CD4-positive, CD25-positive, alpha-beta regulatory T cell (primary cell): ENCODE data around the gene TSPAN15. TPM values are rescaled to one million over a fixed set of nuclear protein-coding genes. Genes with fewer than 3 reads are reported as not detected.
"Not testable (repeated sequence)": the region's sequence is repeated elsewhere in the genome, so short reads cannot be mapped to it uniquely, and the experiment has no call there.

Source experiments
- ATAC-seq, 2 donors: fragments of 150-1000 bp; cut with Tn5 transposase; one replicate each; pipeline ENCODE4 v1.10.0; 2021; ENCODE audit warnings: low read depth in 2 of 2, moderate number of reproducible peaks in 2 of 2, moderate library complexity in 1 of 2
- DNase-seq, 3 donors: peaks; one replicate each; pipeline versions ENCODE4 v3.0.0 to v3.0.0-alpha.2; 2012 to 2022; ENCODE audit warnings: mixed read lengths in 1 of 3
- H3K27ac ChIP-seq: one replicate; pipeline ENCODE4 v1.7.0; 2013; ENCODE audit warnings: mild to moderate bottlenecking, low read length; ENCODE audit not compliant: insufficient read depth, poor library complexity, severe bottlenecking
- H3K27me3 ChIP-seq: one replicate; pipeline ENCODE4 v1.7.0; 2013; ENCODE audit warnings: low read length; ENCODE audit not compliant: control insufficient read depth, insufficient read depth
- H3K36me3 ChIP-seq: one replicate; pipeline ENCODE4 v1.7.0; 2013; ENCODE audit warnings: mild to moderate bottlenecking, low read length, moderate library complexity; ENCODE audit not compliant: control insufficient read depth, insufficient read depth
- H3K4me1 ChIP-seq: 2 replicates; pipeline ENCODE4 v1.7.0; 2013; ENCODE audit warnings: mild to moderate bottlenecking, low read length; ENCODE audit not compliant: insufficient read depth, control insufficient read depth, poor library complexity, severe bottlenecking
- H3K4me3 ChIP-seq: one replicate; pipeline ENCODE4 v1.7.0; 2013; ENCODE audit warnings: low read depth, mild to moderate bottlenecking, low read length, moderate library complexity
- H3K9me3 ChIP-seq, 2 experiments: 1 replicate in 1 of 2; 2 replicates in 1 of 2; pipeline ENCODE4 v1.7.0; 2013; ENCODE audit warnings: low read length in 2 of 2, mild to moderate bottlenecking in 1 of 2, moderate library complexity in 1 of 2; ENCODE audit not compliant: control insufficient read depth in 2 of 2
- H3K27ac Mint-ChIP-seq, 3 donors: one replicate each; pipeline ENCODE4 v1.8.0; 2020 to 2022; ENCODE audit warnings: mild to moderate bottlenecking in 3 of 3, mixed read lengths in 3 of 3, moderate library complexity in 2 of 3
- H3K27me3 Mint-ChIP-seq: one replicate; pipeline ENCODE4 v1.8.0; 2022; ENCODE audit warnings: mild to moderate bottlenecking, mixed read lengths
- H3K36me3 Mint-ChIP-seq: one replicate; pipeline ENCODE4 v1.8.0; 2020; ENCODE audit warnings: mixed read lengths
- H3K4me1 Mint-ChIP-seq, 4 donors: one replicate each; pipeline ENCODE4 v1.8.0; 2020 to 2022; ENCODE audit warnings: mixed read lengths in 4 of 4, mild to moderate bottlenecking in 1 of 4
- H3K4me3 Mint-ChIP-seq, 4 donors: one replicate each; pipeline ENCODE4 v1.8.0; 2020 to 2022; ENCODE audit warnings: mild to moderate bottlenecking in 4 of 4, mixed read lengths in 4 of 4, moderate library complexity in 3 of 4
- H3K9me3 Mint-ChIP-seq, 7 donors: one replicate each; pipeline ENCODE4 v1.8.0; 2020 to 2022; ENCODE audit warnings: mixed read lengths in 7 of 7, mild to moderate bottlenecking in 3 of 7, moderate library complexity in 2 of 7
- polyA plus RNA-seq, 4 donors: library from polyadenylated mRNA; unstranded; fragments of 300-500 nt; fragmentation: Illumina TruSeq; gene quantifications; one replicate each; pipeline ENCODE4 v1.2.3, GENCODE V29; 2021
- total RNA-seq: library from RNA; stranded (reverse); gene quantifications from one replicate; pipeline ENCODE4 v1.2.3, GENCODE V29; 2022

The TSPAN15 gene
- total and polyA plus RNA-seq, 5 donors from 2014 or later = 1.5 to 6.0 (median 3.4) TPM

- no peak for ATAC-seq
- no peak for DNase-seq
- Mint-ChIP-seq H3K4me3 (no peak overlapping the region), H3K9me3 (no peaks in the 10 kb centered on the region), H3K27ac (no peak overlapping the region), H3K36me3 (no peaks in the 10 kb centered on the region), H3K4me1 (peaks cover 0 to 5% (median 0%) of the 10 kb centered on the region in 4 donors), H3K27me3 (peaks cover 40% of the 10 kb centered on the region)
- H3K36me3 ChIP-seq = no peaks in the 10 kb centered on the region
- no peaks in the 10 kb centered on the region for H3K4me1 ChIP-seq
- H3K27me3 ChIP-seq = peaks cover 16% of the 10 kb centered on the region
- no peak overlapping the region for H3K4me3 ChIP-seq
- H3K9me3 ChIP-seq = no peaks in the 10 kb centered on the region
- H3K27ac ChIP-seq = no peak overlapping the region
Observed at GRCh38 chr10:69516796-69517195, 65.5 kb downstream of the TSPAN15 start.

GRCh38 chr10:69517271-69517848, 66.1 kb downstream of the TSPAN15 start:
- ATAC-seq = no peak
- H3K27ac Mint-ChIP-seq = no peak overlapping the region
- H3K9me3 Mint-ChIP-seq = no peaks in the 10 kb centered on the region
- Histone ChIP-seq H3K4me3 (no peak overlapping the region), H3K27ac (no peak overlapping the region), H3K4me1 (no peaks in the 10 kb centered on the region), H3K27me3 (peaks cover 16% of the 10 kb centered on the region), H3K9me3 (no peaks in the 10 kb centered on the region), H3K36me3 (no peaks in the 10 kb centered on the region)
- H3K4me1 Mint-ChIP-seq = peaks cover 0 to 5% (median 0%) of the 10 kb centered on the region in 4 donors
- no peak overlapping the region for H3K4me3 Mint-ChIP-seq
- H3K27me3 Mint-ChIP-seq = peaks cover 35% of the 10 kb centered on the region
- no peak for DNase-seq
- H3K36me3 Mint-ChIP-seq = no peaks in the 10 kb centered on the region

DNA sequence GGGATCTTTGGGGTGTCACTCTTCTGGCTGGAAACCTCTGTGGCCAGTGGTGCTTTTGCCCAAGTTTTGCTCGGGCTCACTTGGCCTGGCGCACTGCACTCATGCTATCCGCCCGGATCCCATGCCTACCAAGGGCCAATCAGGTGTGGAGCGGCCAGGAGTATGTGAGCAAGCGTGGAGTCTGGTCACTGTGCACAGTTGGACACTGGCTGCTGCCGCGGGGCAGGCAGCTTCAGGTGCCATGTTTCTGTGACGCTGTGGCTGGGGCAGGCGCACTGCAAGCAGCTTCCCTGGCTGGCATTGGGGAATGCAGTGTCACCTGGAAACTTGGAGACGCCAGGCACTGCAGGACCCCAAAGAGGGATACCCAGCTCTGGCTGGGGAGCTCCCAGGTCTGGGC, 76.7 kb downstream of the TSPAN15 start:
- ATAC-seq (no peak), DNase-seq (no peak)
- peaks cover 32% of the 10 kb centered on the region for H3K27me3 Mint-ChIP-seq
- Histone ChIP-seq H3K9me3 (no peaks in the 10 kb centered on the region), H3K4me1 (no peaks in the 10 kb centered on the region), H3K27ac (no peak overlapping the region), H3K27me3 (no peaks in the 10 kb centered on the region), H3K36me3 (no peaks in the 10 kb centered on the region), H3K4me3 (no peak overlapping the region)
- H3K4me1 Mint-ChIP-seq = no peaks in the 10 kb centered on the region
- H3K4me3 Mint-ChIP-seq = no peak overlapping the region
- no peak overlapping the region for H3K27ac Mint-ChIP-seq
- no peaks in the 10 kb centered on the region for H3K36me3 Mint-ChIP-seq
- peaks cover 0 to 4% (median 0%) of the 10 kb centered on the region in 7 donors for H3K9me3 Mint-ChIP-seq

DNA sequence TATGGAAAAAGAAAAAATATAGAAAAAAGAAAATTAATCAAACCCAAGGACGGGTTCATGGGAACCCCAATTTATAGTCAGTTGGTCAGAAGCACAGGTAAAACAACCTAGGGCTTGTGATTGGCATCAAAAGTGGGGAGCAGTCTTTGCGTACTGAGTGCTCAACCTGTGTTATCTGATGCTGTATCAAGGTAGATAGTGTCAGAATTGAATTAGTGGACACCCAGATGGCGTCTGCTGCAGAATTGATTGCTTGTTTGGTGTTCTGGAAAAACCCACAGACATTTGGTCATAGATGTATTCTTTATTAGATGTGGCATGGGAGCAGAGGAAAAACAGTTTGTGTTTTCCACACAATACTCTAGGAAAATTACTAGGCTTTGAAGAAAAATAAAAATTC, 82.4 kb downstream of the TSPAN15 start:
- peaks cover 0 to 12% (median 2%) of the 10 kb centered on the region in 7 donors for H3K9me3 Mint-ChIP-seq
- DNase-seq (no peak), ATAC-seq (no peak)
- no peak overlapping the region for H3K4me3 Mint-ChIP-seq
- Histone ChIP-seq H3K4me3 (no peak overlapping the region), H3K27me3 (no peaks in the 10 kb centered on the region), H3K36me3 (no peaks in the 10 kb centered on the region), H3K9me3 (no peaks in the 10 kb centered on the region), H3K4me1 (no peaks in the 10 kb centered on the region), H3K27ac (no peak overlapping the region)
- H3K4me1 Mint-ChIP-seq = no peaks in the 10 kb centered on the region
- H3K36me3 Mint-ChIP-seq = peaks cover 6% of the 10 kb centered on the region
- no peak overlapping the region for H3K27ac Mint-ChIP-seq
- H3K27me3 Mint-ChIP-seq = peaks cover 26% of the 10 kb centered on the region

GRCh38 chr10:69536521-69536920, 85.3 kb downstream of the TSPAN15 start:
- not testable (repeated sequence) for H3K4me3 Mint-ChIP-seq, H3K27me3 ChIP-seq, H3K27ac Mint-ChIP-seq, H3K4me3 ChIP-seq, H3K27ac ChIP-seq, H3K36me3 ChIP-seq, H3K9me3 ChIP-seq, H3K4me1 Mint-ChIP-seq, H3K36me3 Mint-ChIP-seq, ATAC-seq, DNase-seq, H3K4me1 ChIP-seq
- Mint-ChIP-seq H3K9me3 (peaks cover 0 to 23% (median 7%) of the 10 kb centered on the region in 7 donors), H3K27me3 (peaks cover 24% of the 10 kb centered on the region)

DNA sequence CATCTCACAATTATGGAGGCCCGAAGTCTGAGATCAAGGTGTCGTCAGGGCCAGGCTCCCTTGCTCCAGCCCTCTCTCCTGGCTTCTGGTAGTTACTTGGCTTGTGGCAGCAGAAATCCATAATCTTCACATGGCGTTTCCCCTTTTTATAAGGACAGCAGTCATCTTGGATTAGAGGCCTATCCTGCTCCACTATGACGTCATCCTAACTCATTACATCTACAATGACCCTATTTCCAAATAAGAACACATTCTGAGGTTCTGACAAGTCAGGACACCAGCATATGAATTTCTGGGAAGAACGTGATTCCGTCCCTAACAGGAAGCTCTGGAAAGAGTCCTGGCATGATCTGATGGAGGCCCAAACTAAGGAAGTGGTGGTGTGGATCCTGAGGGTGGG, 86.2 kb downstream of the TSPAN15 start:
- Mint-ChIP-seq H3K4me3 (no peak overlapping the region), H3K4me1 (no peaks in the 10 kb centered on the region), H3K27me3 (peaks cover 23% of the 10 kb centered on the region), H3K9me3 (peaks cover 0 to 30% (median 8%) of the 10 kb centered on the region in 7 donors), H3K27ac (no peak overlapping the region), H3K36me3 (peaks cover 6% of the 10 kb centered on the region)
- ATAC-seq = no peak
- H3K27ac ChIP-seq = no peak overlapping the region
- H3K4me3 ChIP-seq = no peak overlapping the region
- no peaks in the 10 kb centered on the region for H3K4me1 ChIP-seq
- H3K36me3 ChIP-seq = no peaks in the 10 kb centered on the region
- peaks cover 7 to 8% of the 10 kb centered on the region in 2 experiments for H3K9me3 ChIP-seq
- DNase-seq = no peak
- H3K27me3 ChIP-seq = no peaks in the 10 kb centered on the region

GRCh38 chr10:69538461-69538860, 87.2 kb downstream of the TSPAN15 start:
- peaks cover 7 to 8% of the 10 kb centered on the region in 2 experiments for H3K9me3 ChIP-seq
- Mint-ChIP-seq H3K4me1 (no peaks in the 10 kb centered on the region), H3K27me3 (peaks cover 17% of the 10 kb centered on the region), H3K4me3 (no peak overlapping the region), H3K27ac (no peak overlapping the region), H3K9me3 (peaks cover 0 to 30% (median 7%) of the 10 kb centered on the region in 7 donors), H3K36me3 (peaks cover 6% of the 10 kb centered on the region)
- no peaks in the 10 kb centered on the region for H3K36me3 ChIP-seq
- no peak overlapping the region for H3K27ac ChIP-seq
- H3K27me3 ChIP-seq = no peaks in the 10 kb centered on the region
- no peak overlapping the region for H3K4me3 ChIP-seq
- ATAC-seq (no peak), DNase-seq (no peak)
- no peaks in the 10 kb centered on the region for H3K4me1 ChIP-seq

GRCh38 chr10:69541463-69541862, 90.2 kb downstream of the TSPAN15 start:
- H3K4me3 Mint-ChIP-seq = no peak overlapping the region
- no peaks in the 10 kb centered on the region for H3K4me1 Mint-ChIP-seq
- no peak for ATAC-seq
- H3K36me3 Mint-ChIP-seq = peaks cover 6% of the 10 kb centered on the region
- Histone ChIP-seq H3K36me3 (no peaks in the 10 kb centered on the region), H3K4me1 (no peaks in the 10 kb centered on the region), H3K27ac (no peak overlapping the region), H3K4me3 (no peak overlapping the region), H3K27me3 (no peaks in the 10 kb centered on the region), H3K9me3 (peaks cover 7 to 8% of the 10 kb centered on the region in 2 experiments)
- H3K27ac Mint-ChIP-seq = no peak overlapping the region
- no peak for DNase-seq
- peaks cover 11% of the 10 kb centered on the region for H3K27me3 Mint-ChIP-seq
- peaks cover 0 to 23% (median 6%) of the 10 kb centered on the region in 7 donors for H3K9me3 Mint-ChIP-seq
